SK-N-SH treated with all-trans-retinoic acid at 6 μM for 48 hours (cell line): Measurements from ENCODE around the gene GADD45B.
A peak's percentile ranks its signal among the peaks of the same experiment; 100 is the strongest.
"Not testable (repeated sequence)": the region's sequence is repeated elsewhere in the genome, so short reads cannot be mapped to it uniquely, and the experiment has no call there.

Experiments used
- ATAC-seq: fragments of 200-7000 bp; cut with Tn5 transposase; 3 replicates; pipeline ENCODE4 v1.9.1; 2020; ENCODE audit warnings: mild to moderate bottlenecking, moderate library complexity
- BACH2 ChIP-seq: fragments of 250-450 bp; sonication (Bioruptor Pico); IDR thresholded peaks from 2 replicates; pipeline ENCODE4 v1.9.0; 2021; ENCODE audit warnings: mild to moderate bottlenecking, borderline replicate concordance
- CSRNP3 ChIP-seq: fragments of 250-450 bp; sonication (Bioruptor Pico); IDR thresholded peaks from 2 replicates; pipeline ENCODE4 v1.5.1; 2021; ENCODE audit warnings: mild to moderate bottlenecking, moderate library complexity
- ISL1 ChIP-seq: fragments of 250-450 bp; sonication (Bioruptor Pico); IDR thresholded peaks from 2 replicates; pipeline ENCODE4 v2.1.2; 2022; ENCODE audit warnings: mild to moderate bottlenecking, moderate library complexity
- OSR1 ChIP-seq: fragments of 250-450 bp; sonication (Bioruptor Pico); IDR thresholded peaks from 2 replicates; pipeline ENCODE4 v1.8.0; 2022; ENCODE audit warnings: moderate library complexity, mild to moderate bottlenecking, inconsistent platforms
- RARB ChIP-seq: fragments of 250-450 bp; sonication (Bioruptor Pico); IDR thresholded peaks from 2 replicates; pipeline ENCODE4 v1.8.0; 2021; ENCODE audit warnings: mild to moderate bottlenecking, moderate library complexity
- SNAI2 ChIP-seq: fragments of 250-450 bp; sonication (Bioruptor Pico); IDR thresholded peaks from 2 replicates; pipeline ENCODE4 v1.5.0; 2020; ENCODE audit warnings: mild to moderate bottlenecking, moderate library complexity
- TCF4 ChIP-seq: fragments of 250-450 bp; sonication (Bioruptor Pico); IDR thresholded peaks from 2 replicates; pipeline ENCODE4 v1.8.0; 2021; ENCODE audit warnings: mild to moderate bottlenecking, moderate library complexity, borderline replicate concordance
- TOX ChIP-seq: fragments of 250-450 bp; sonication (Bioruptor Pico); IDR thresholded peaks from 2 replicates; pipeline ENCODE4 v1.8.0; 2021; ENCODE audit warnings: mild to moderate bottlenecking, moderate library complexity, borderline replicate concordance
- ZC3H10 ChIP-seq: fragments of 250-450 bp; sonication (Bioruptor Pico); IDR thresholded peaks from 2 replicates; pipeline ENCODE4 v1.5.1; 2021; ENCODE audit warnings: mild to moderate bottlenecking, moderate library complexity
- ZFP3 ChIP-seq: fragments of 250-450 bp; sonication (Bioruptor Pico); IDR thresholded peaks from 2 replicates; pipeline ENCODE4 v1.5.0; 2020; ENCODE audit warnings: mild to moderate bottlenecking, moderate library complexity
- ZFP30 ChIP-seq: fragments of 450-650 bp; formaldehyde crosslinking; IDR thresholded peaks from 2 replicates; pipeline ENCODE4 v1.5.0; 2022; ENCODE audit warnings: mild to moderate bottlenecking, moderate library complexity
- ZNF565 ChIP-seq: fragments of 450-650 bp; formaldehyde crosslinking; conservative IDR thresholded peaks from 2 replicates; pipeline ENCODE4 v1.5.0; 2020; ENCODE audit warnings: low read depth, mild to moderate bottlenecking, moderate library complexity
- ZNF70 ChIP-seq: fragments of 450-650 bp; formaldehyde crosslinking; IDR thresholded peaks from 2 replicates; pipeline ENCODE4 v1.5.0; 2020; ENCODE audit warnings: mild to moderate bottlenecking, moderate library complexity
- ZNF8 ChIP-seq: fragments of 450-650 bp; formaldehyde crosslinking; IDR thresholded peaks from 2 replicates; pipeline ENCODE4 v1.5.0; 2020; ENCODE audit warnings: mild to moderate bottlenecking, moderate library complexity
- TF ChIP-seq, protein P1 (sequence below): fragments of 250-450 bp; sonication (Bioruptor Pico); IDR thresholded peaks from 2 replicates; pipeline ENCODE4 v1.8.0; 2020; ENCODE audit warnings: mild to moderate bottlenecking, moderate library complexity, borderline replicate concordance
- TF ChIP-seq, protein P2 (sequence below): fragments of 250-450 bp; sonication (Bioruptor Pico); IDR thresholded peaks from 2 replicates; pipeline ENCODE4 v1.5.0; 2020; ENCODE audit warnings: mild to moderate bottlenecking, moderate library complexity
- TF ChIP-seq, protein P3 (sequence below): fragments of 250-450 bp; sonication (Bioruptor Pico); IDR thresholded peaks from 2 replicates; pipeline ENCODE4 v1.8.0; 2021; ENCODE audit warnings: low read depth, mild to moderate bottlenecking, moderate library complexity, borderline replicate concordance

Gene GADD45B

DNA sequence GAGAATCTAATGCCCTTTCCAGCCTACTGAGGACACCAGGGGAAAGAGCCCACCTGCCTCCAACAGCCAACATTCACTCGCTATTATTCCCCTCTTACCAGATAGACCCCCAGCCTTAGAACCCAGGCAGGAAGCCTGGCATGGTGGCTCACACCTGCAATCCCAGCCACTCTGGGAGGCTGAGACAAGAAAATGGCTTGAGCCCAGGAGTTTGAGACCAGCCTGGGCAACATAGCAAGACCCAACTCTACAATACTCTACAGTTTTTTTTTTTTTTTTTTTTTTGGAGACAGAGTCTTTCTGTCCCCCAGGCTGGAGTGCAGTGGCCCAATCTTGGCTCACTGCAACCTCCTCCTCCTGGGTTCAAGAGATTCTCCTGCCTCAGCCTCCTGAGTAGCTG, 15.7 kb upstream of the GADD45B start:
- no peak for TF ChIP-seq ZNF565 (CRISPR knock-in tag)
- TF ChIP-seq TOX (CRISPR knock-in tag), result no peak
- TF ChIP-seq SNAI2 (CRISPR knock-in tag), result no peak
- no peak for ATAC-seq

- TF ChIP-seq TOX (CRISPR knock-in tag) (no peak), ZNF70 (CRISPR knock-in tag) (peak; percentile 71)
- TF ChIP-seq, protein P1, sequence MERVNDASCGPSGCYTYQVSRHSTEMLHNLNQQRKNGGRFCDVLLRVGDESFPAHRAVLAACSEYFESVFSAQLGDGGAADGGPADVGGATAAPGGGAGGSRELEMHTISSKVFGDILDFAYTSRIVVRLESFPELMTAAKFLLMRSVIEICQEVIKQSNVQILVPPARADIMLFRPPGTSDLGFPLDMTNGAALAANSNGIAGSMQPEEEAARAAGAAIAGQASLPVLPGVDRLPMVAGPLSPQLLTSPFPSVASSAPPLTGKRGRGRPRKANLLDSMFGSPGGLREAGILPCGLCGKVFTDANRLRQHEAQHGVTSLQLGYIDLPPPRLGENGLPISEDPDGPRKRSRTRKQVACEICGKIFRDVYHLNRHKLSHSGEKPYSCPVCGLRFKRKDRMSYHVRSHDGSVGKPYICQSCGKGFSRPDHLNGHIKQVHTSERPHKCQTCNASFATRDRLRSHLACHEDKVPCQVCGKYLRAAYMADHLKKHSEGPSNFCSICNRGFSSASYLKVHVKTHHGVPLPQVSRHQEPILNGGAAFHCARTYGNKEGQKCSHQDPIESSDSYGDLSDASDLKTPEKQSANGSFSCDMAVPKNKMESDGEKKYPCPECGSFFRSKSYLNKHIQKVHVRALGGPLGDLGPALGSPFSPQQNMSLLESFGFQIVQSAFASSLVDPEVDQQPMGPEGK (CRISPR knock-in tag), result peak; percentile 96
- ATAC-seq, result peak; percentile 77
Measured at GRCh38 chr19:2461751-2462634, 13.9 kb upstream of the GADD45B start.

DNA sequence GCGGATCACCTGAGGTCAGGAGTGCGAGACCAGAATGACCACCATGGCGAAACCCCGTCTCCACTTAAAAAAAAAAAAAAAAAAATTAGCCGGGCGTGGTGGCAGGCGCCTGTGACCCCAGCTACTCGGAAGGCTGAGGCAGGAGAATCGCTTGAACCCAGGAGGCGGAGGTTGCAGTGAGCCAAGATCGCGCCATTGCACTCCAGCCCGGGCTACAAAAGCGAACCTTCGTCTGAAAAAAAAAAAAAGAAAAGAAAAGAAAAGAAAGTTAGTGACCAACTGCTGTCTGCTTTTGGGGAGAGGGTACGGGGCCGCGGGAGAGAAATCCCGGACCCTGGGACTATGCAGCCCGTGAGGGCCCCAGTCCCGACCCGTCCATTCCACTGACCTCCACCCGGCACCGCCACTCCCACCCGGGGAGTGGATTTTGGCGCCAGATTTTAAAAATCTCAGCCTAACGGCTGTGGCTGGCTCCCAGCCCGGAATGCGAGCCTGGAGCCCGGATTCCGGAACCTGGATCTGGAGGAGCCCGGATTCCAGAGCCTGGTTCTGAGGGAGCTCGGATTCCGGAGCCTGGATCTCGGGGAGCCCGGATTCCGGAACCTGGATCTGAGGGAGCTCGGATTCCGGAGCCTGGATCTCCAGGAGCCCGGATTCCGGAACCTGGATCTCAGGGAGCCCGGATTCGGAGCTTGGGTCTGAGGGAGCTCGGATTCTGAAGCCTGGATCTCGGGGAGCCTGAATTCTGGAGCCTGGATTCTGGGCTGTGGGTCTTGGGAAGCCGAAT, 13.1 kb upstream of the GADD45B start:
- TF ChIP-seq BACH2 (CRISPR knock-in tag) (no peak), TOX (CRISPR knock-in tag) (no peak), ZFP3 (no peak), ZNF8 (no peak), TCF4 (CRISPR knock-in tag) (no peak), ZFP30 (CRISPR knock-in tag) (no peak), CSRNP3 (no peak), RARB (CRISPR knock-in tag) (0 out of 2 replicates have a peak, but pooled peaks have one; percentile 57), ZNF565 (CRISPR knock-in tag) (no peak), ISL1 (CRISPR knock-in tag) (no peak), OSR1 (CRISPR knock-in tag) (no peak), ZC3H10 (CRISPR knock-in tag) (no peak)
- TF ChIP-seq, protein P2, sequence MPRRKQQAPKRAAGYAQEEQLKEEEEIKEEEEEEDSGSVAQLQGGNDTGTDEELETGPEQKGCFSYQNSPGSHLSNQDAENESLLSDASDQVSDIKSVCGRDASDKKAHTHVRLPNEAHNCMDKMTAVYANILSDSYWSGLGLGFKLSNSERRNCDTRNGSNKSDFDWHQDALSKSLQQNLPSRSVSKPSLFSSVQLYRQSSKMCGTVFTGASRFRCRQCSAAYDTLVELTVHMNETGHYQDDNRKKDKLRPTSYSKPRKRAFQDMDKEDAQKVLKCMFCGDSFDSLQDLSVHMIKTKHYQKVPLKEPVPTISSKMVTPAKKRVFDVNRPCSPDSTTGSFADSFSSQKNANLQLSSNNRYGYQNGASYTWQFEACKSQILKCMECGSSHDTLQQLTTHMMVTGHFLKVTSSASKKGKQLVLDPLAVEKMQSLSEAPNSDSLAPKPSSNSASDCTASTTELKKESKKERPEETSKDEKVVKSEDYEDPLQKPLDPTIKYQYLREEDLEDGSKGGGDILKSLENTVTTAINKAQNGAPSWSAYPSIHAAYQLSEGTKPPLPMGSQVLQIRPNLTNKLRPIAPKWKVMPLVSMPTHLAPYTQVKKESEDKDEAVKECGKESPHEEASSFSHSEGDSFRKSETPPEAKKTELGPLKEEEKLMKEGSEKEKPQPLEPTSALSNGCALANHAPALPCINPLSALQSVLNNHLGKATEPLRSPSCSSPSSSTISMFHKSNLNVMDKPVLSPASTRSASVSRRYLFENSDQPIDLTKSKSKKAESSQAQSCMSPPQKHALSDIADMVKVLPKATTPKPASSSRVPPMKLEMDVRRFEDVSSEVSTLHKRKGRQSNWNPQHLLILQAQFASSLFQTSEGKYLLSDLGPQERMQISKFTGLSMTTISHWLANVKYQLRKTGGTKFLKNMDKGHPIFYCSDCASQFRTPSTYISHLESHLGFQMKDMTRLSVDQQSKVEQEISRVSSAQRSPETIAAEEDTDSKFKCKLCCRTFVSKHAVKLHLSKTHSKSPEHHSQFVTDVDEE, result no peak
- TF ChIP-seq, protein P1 (CRISPR knock-in tag), result no peak
- TF ChIP-seq, protein P3, sequence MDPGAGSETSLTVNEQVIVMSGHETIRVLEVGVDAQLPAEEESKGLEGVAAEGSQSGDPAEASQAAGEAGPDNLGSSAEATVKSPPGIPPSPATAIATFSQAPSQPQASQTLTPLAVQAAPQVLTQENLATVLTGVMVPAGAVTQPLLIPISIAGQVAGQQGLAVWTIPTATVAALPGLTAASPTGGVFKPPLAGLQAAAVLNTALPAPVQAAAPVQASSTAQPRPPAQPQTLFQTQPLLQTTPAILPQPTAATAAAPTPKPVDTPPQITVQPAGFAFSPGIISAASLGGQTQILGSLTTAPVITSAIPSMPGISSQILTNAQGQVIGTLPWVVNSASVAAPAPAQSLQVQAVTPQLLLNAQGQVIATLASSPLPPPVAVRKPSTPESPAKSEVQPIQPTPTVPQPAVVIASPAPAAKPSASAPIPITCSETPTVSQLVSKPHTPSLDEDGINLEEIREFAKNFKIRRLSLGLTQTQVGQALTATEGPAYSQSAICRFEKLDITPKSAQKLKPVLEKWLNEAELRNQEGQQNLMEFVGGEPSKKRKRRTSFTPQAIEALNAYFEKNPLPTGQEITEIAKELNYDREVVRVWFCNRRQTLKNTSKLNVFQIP (CRISPR knock-in tag), result peak; percentile 44; the same call in 1 of the 2 replicates
- ATAC-seq, result peak; percentile 62

- ATAC-seq, result not testable (repeated sequence)
Measured at GRCh38 chr19:2463694-2464093, 12.2 kb upstream of the GADD45B start.
